IMR-90 (cell line): ENCODE measurements around the gene CCL27. TPM values are rescaled to one million over a fixed set of nuclear protein-coding genes. Genes with fewer than 3 reads are reported as not detected.

Source experiments
- ATAC-seq: fragments of 200-7000 bp; cut with Tn5 transposase; 2 replicates; pipeline ENCODE4 v1.9.1; 2020; ENCODE audit warnings: low read depth, mild to moderate bottlenecking, moderate library complexity
- BruUV-seq: library from RNA; stranded (reverse); fragments of 400-500 nt; replicated peaks from 2 replicates; lab custom pipeline; 2021; lab: Mats Ljungman, UMichigan
- CTCF ChIA-PET: fragments of 300-600 bp; formaldehyde crosslinking; extraction: SDS; loops from one replicate; lab custom pipeline; 2021; ENCODE audit warnings: antibody characterized with exemption; lab: Yijun Ruan, JAX
- POLR2A ChIA-PET: fragments of 300-600 bp; sonication (Branson Sonifier 250); formaldehyde crosslinking; loops from one replicate; lab custom pipeline; 2022; ENCODE audit warnings: antibody characterized with exemption; ENCODE audit not compliant: unreplicated experiment; lab: Charles Lee
- DNase-seq: peaks from one replicate; pipeline ENCODE4 v3.0.0; 2013
- H2AFZ ChIP-seq: replicated peaks from 2 replicates; pipeline ENCODE3; 2013; ENCODE audit warnings: low read length, mild to moderate bottlenecking; ENCODE audit not compliant: poor library complexity
- H2AK5ac ChIP-seq: 2 replicates; pipeline ENCODE4 v1.6.1; 2013; ENCODE audit warnings: low read depth, low read length, inconsistent platforms
- H2AK9ac ChIP-seq: replicated peaks from 2 replicates; pipeline ENCODE3; 2013; ENCODE audit warnings: mild to moderate bottlenecking, low read depth, low read length, moderate library complexity; ENCODE audit not compliant: poor library complexity
- H2BK120ac ChIP-seq: 2 replicates; pipeline ENCODE4 v1.6.1; 2013; ENCODE audit warnings: low read depth, low read length, inconsistent platforms
- H2BK15ac ChIP-seq: 3 replicates; pipeline ENCODE4 v1.6.1; 2013; ENCODE audit warnings: low read depth, low read length, inconsistent platforms
- H2BK20ac ChIP-seq: 2 replicates; pipeline ENCODE4 v1.6.1; 2013; ENCODE audit warnings: low read depth, mild to moderate bottlenecking, inconsistent platforms, low read length, moderate library complexity
- H2BK5ac ChIP-seq: 2 replicates; pipeline ENCODE4 v1.6.1; 2013; ENCODE audit warnings: mild to moderate bottlenecking, low read depth, low read length, inconsistent platforms; ENCODE audit not compliant: poor library complexity, severe bottlenecking
- H3K14ac ChIP-seq: replicated peaks from 2 replicates; pipeline ENCODE4 v1.6.1; 2013; ENCODE audit warnings: low read depth, low read length, inconsistent platforms
- H3K18ac ChIP-seq: 2 replicates; pipeline ENCODE4 v1.6.1; 2013; ENCODE audit warnings: low read depth, low read length, control low read depth
- H3K23ac ChIP-seq: 2 replicates; pipeline ENCODE4 v1.6.1; 2013; ENCODE audit warnings: low read depth, low read length, inconsistent platforms
- H3K27ac ChIP-seq: 2 replicates; pipeline ENCODE4 v1.5.1; 2013; ENCODE audit warnings: mild to moderate bottlenecking, control low read depth, low read length; ENCODE audit not compliant: insufficient read depth
- H3K27me3 ChIP-seq: 2 replicates; pipeline ENCODE4 v1.6.1; 2013; ENCODE audit warnings: low read length; ENCODE audit not compliant: control insufficient read depth, insufficient read depth
- H3K36me3 ChIP-seq: 2 replicates; pipeline ENCODE4 v1.6.1; 2013; ENCODE audit warnings: low read length, mixed read lengths; ENCODE audit not compliant: control insufficient read depth, insufficient read depth
- H3K4ac ChIP-seq: 2 replicates; pipeline ENCODE4 v1.6.1; 2013; ENCODE audit warnings: low read depth, low read length, inconsistent platforms
- H3K4me1 ChIP-seq: 2 replicates; pipeline ENCODE4 v1.6.1; 2013; ENCODE audit warnings: low read length, mixed read lengths; ENCODE audit not compliant: control insufficient read depth, insufficient read depth
- H3K4me2 ChIP-seq: 2 replicates; pipeline ENCODE4 v1.6.1; 2013; ENCODE audit warnings: low read depth, mild to moderate bottlenecking, control low read depth, low read length, moderate library complexity
- H3K4me3 ChIP-seq: 2 replicates; pipeline ENCODE4 v1.5.1; 2013; ENCODE audit warnings: low read depth, mild to moderate bottlenecking, control low read depth, low read length, moderate library complexity; ENCODE audit not compliant: insufficient read depth
- H3K56ac ChIP-seq: 2 replicates; pipeline ENCODE4 v1.6.1; 2013; ENCODE audit warnings: low read length, inconsistent platforms; ENCODE audit not compliant: insufficient read depth; ENCODE audit errors: extremely low read depth
- H3K79me1 ChIP-seq, 2 experiments: 2 replicates each; pipeline ENCODE4 v1.6.1; 2013; ENCODE audit warnings: low read length in 2 of 2, inconsistent platforms in 1 of 2, low read depth in 1 of 2
- H3K9ac ChIP-seq: 2 replicates; pipeline ENCODE4 v1.6.1; 2013; ENCODE audit warnings: low read depth, low read length, control low read depth
- H3K9me1 ChIP-seq: 2 replicates; pipeline ENCODE4 v1.6.1; 2013; ENCODE audit warnings: low read length, inconsistent platforms; ENCODE audit not compliant: insufficient read depth
- H3K9me3 ChIP-seq: 2 replicates; pipeline ENCODE4 v1.6.1; 2013; ENCODE audit warnings: low read length; ENCODE audit not compliant: control insufficient read depth, insufficient read depth
- H4K20me1 ChIP-seq: 2 replicates; pipeline ENCODE4 v1.6.1; 2013; ENCODE audit warnings: low read length, inconsistent platforms; ENCODE audit not compliant: insufficient read depth
- H4K5ac ChIP-seq: 2 replicates; pipeline ENCODE4 v1.6.1; 2013; ENCODE audit warnings: mild to moderate bottlenecking, low read depth, low read length, control low read depth
- H4K8ac ChIP-seq, 2 experiments: 2 replicates each; pipeline ENCODE4 v1.6.1; 2013; ENCODE audit warnings: low read depth in 2 of 2, low read length in 2 of 2, control low read depth in 1 of 2, inconsistent platforms in 1 of 2
- H4K91ac ChIP-seq: 2 replicates; pipeline ENCODE4 v1.6.1; 2013; ENCODE audit warnings: low read depth, low read length, inconsistent platforms; ENCODE audit not compliant: insufficient read depth
- BHLHE40 ChIP-seq: fragments of 150-350 bp; IDR thresholded peaks from 2 replicates; pipeline ENCODE4 v1.6.1; 2016; ENCODE audit warnings: mild to moderate bottlenecking, low read depth, low read length
- CEBPB ChIP-seq: IDR thresholded peaks from 2 replicates; pipeline ENCODE4 v1.6.1; 2012; ENCODE audit warnings: low read depth, low read length, improper control_type of control experiment
- CHD1 ChIP-seq: IDR thresholded peaks from 2 replicates; pipeline ENCODE4 v1.6.1; 2012; ENCODE audit warnings: low read depth, low read length, improper control_type of control experiment
- CTCF ChIP-seq: conservative IDR thresholded peaks from 2 replicates; pipeline ENCODE4 v1.5.1; 2012; ENCODE audit warnings: mild to moderate bottlenecking, low read depth, low read length, improper control_type of control experiment
- ELK1 ChIP-seq: fragments of 150-350 bp; IDR thresholded peaks from 2 replicates; pipeline ENCODE4 v1.6.1; 2016; ENCODE audit warnings: low read depth, mild to moderate bottlenecking, low read length, moderate library complexity, borderline replicate concordance
- FOS ChIP-seq: fragments of 150-350 bp; IDR thresholded peaks from 2 replicates; pipeline ENCODE4 v1.6.1; 2016; ENCODE audit warnings: low read depth, low read length
- MAFK ChIP-seq: IDR thresholded peaks from 2 replicates; pipeline ENCODE4 v1.6.1; 2012; ENCODE audit warnings: low read depth, low read length, improper control_type of control experiment
- MAZ ChIP-seq: IDR thresholded peaks from 2 replicates; pipeline ENCODE4 v1.6.1; 2012; ENCODE audit warnings: low read depth, mild to moderate bottlenecking, low read length, improper control_type of control experiment, moderate library complexity, borderline replicate concordance
- MXI1 ChIP-seq: IDR thresholded peaks from 2 replicates; pipeline ENCODE4 v1.6.1; 2012; ENCODE audit warnings: low read depth, mild to moderate bottlenecking, low read length, moderate library complexity, borderline replicate concordance
- NFE2L2 ChIP-seq: fragments of 150-350 bp; IDR thresholded peaks from 2 replicates; pipeline ENCODE4 v1.6.1; 2016; ENCODE audit warnings: low read depth, mild to moderate bottlenecking, low read length
- POLR2A ChIP-seq: IDR thresholded peaks from 2 replicates; pipeline ENCODE4 v1.6.1; 2012; ENCODE audit warnings: mild to moderate bottlenecking, low read depth, low read length
- RAD21 ChIP-seq: IDR thresholded peaks from 2 replicates; pipeline ENCODE4 v1.6.1; 2012; ENCODE audit warnings: low read length, improper control_type of control experiment
- RCOR1 ChIP-seq: IDR thresholded peaks from 2 replicates; pipeline ENCODE4 v1.6.1; 2012; ENCODE audit warnings: mild to moderate bottlenecking, low read length, improper control_type of control experiment; ENCODE audit not compliant: insufficient replicate concordance
- RFX5 ChIP-seq: IDR thresholded peaks from 2 replicates; pipeline ENCODE4 v1.8.0; 2012; ENCODE audit warnings: low read depth, mild to moderate bottlenecking, low read length, moderate library complexity
- SMC3 ChIP-seq: fragments of 150-350 bp; IDR thresholded peaks from 2 replicates; pipeline ENCODE4 v1.6.1; 2016; ENCODE audit warnings: low read depth, mild to moderate bottlenecking, antibody characterized with exemption, low read length, moderate library complexity
- WGBS, 2 experiments: methylation state at CpG; one replicate each; pipeline versions ENCODE4 v1.1.5 to v1.1.7; 2013; ENCODE audit warnings: missing lambda C conversion rate in 2 of 2; ENCODE audit not compliant: insufficient read length in 1 of 2; ENCODE audit errors: extremely low coverage in 2 of 2; 5-methylcytosine and 5-hydroxymethylcytosine counted together
- dilution Hi-C: fragments of 300-500 bp; cut with HindIII; formaldehyde crosslinking; loops from one replicate; pipeline ENCODE4 v1.14.3; 2018; ENCODE audit warnings: low sequenced_read_pairs; ENCODE audit not compliant: unreplicated experiment
- in situ Hi-C: fragments of 300-500 bp; cut with MboI; formaldehyde crosslinking; loops from 3 replicates; pipeline ENCODE4 v1.14.3; 2019; ENCODE audit warnings: low sequenced_read_pairs, inconsistent platforms, mixed read lengths
- intact Hi-C: fragments of 100-400 bp; cut with micrococcal nuclease; formaldehyde crosslinking; loops from 2 replicates; pipeline ENCODE4 v1.10.0; 2022
- polyA plus RNA-seq, 3 experiments: library from polyadenylated mRNA; depleted of rRNA; stranded (reverse); fragments of >200 nt; gene quantifications; 2 replicates each; pipeline ENCODE4 v1.2.3, GENCODE V29; 2012; ENCODE audit warnings: low replicate concordance in 1 of 3
- total RNA-seq: library from RNA; depleted of rRNA; stranded (reverse); fragments of >200 nt; gene quantifications from 2 replicates; pipeline ENCODE4 v1.2.3, GENCODE V29; 2012
- TF ChIP-seq, protein P1 (sequence below): fragments of 150-350 bp; IDR thresholded peaks from 2 replicates; pipeline ENCODE4 v1.6.1; 2017; ENCODE audit warnings: mild to moderate bottlenecking, antibody characterized with exemption, low read length, low read depth

CCL27 gene
- total and polyA plus RNA-seq, 2 of the 4 experiments (the other 2 are of a cell fraction), result 0.18 to 0.26 TPM

GRCh38 chr9:34686231-34686630 lies 23.8 kb upstream of the CCL27 start:
- Histone ChIP-seq H4K91ac (no peak overlapping the region), H3K56ac (no peak overlapping the region), H4K5ac (no peak overlapping the region), H2AFZ (no peak overlapping the region), H2BK15ac (no peak overlapping the region), H3K23ac (no peak overlapping the region; the same call in 1 of the 2 replicates), H3K36me3 (no peaks in the 10 kb centered on the region), H4K20me1 (no peaks in the 10 kb centered on the region; the same call in 1 of the 2 replicates), H3K9me3 (no peaks in the 10 kb centered on the region), H3K4ac (no peak overlapping the region), H3K27ac (no peak overlapping the region), H2AK9ac (no peak overlapping the region), H2BK120ac (no peak overlapping the region), H4K8ac (no peak overlapping the region), H2BK5ac (no peak overlapping the region), H3K4me1 (no peaks in the 10 kb centered on the region; the same call in 1 of the 2 replicates), H3K9me1 (peaks cover 11% of the 10 kb centered on the region; the same call in 1 of the 2 replicates), H3K14ac (no peak overlapping the region), H3K4me3 (no peak overlapping the region), H2BK20ac (no peak overlapping the region), H3K4me2 (no peak overlapping the region), H2AK5ac (no peak overlapping the region), H3K18ac (no peak overlapping the region), H3K79me1 (no peaks in the 10 kb centered on the region; a peak in 1 of 4 replicates), H3K9ac (no peak overlapping the region), H3K27me3 (no peaks in the 10 kb centered on the region)
- WGBS, 2 experiments, result 80% methylated on average over 1 of the region's 5 CpGs; no CpG with 5 or more reads in 1 of the 2 experiments
- BruUV-seq, result no TSS peak
- dilution Hi-C loops, result no loop called here
- TF ChIP-seq BHLHE40 (no peak), MAFK (no peak), RCOR1 (no peak), ELK1 (no peak), SMC3 (no peak), FOS (no peak), RFX5 (no peak), NFE2L2 (no peak), CTCF (no peak), RAD21 (no peak), POLR2A (no peak), CEBPB (no peak), MAZ (no peak), MXI1 (no peak), CHD1 (no peak)
- TF ChIP-seq, protein P1, sequence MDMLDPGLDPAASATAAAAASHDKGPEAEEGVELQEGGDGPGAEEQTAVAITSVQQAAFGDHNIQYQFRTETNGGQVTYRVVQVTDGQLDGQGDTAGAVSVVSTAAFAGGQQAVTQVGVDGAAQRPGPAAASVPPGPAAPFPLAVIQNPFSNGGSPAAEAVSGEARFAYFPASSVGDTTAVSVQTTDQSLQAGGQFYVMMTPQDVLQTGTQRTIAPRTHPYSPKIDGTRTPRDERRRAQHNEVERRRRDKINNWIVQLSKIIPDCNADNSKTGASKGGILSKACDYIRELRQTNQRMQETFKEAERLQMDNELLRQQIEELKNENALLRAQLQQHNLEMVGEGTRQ, result no peak
- in situ Hi-C loops, result no loop called here
- no peak for DNase-seq
- intact Hi-C loops, result no loop called here
- ATAC-seq, result no peak
- CTCF ChIA-PET, result interaction anchor here (1.4 kb wide), 1 partner anchor 16 kb away, joined by 5 read pairs; no protein-coding TSS in a partner anchor
- POLR2A ChIA-PET, result no interaction called here
